Liver (tissue), 9 donors: ENCODE measurements around the gene LPAR4. TPM values are rescaled to one million over a fixed set of nuclear protein-coding genes. Genes with fewer than 3 reads are reported as not detected.

Experiments
- DNase-seq: peaks from one replicate; pipeline ENCODE4 v3.0.0-alpha.2; 2017; ENCODE audit warnings: low spot score
- H3K27ac ChIP-seq, 2 donors: one replicate each; pipeline ENCODE4 v1.7.0; 2013; ENCODE audit warnings: inconsistent platforms in 2 of 2, low read length in 2 of 2, control low read depth in 1 of 2, low read depth in 1 of 2, mild to moderate bottlenecking in 1 of 2
- H3K27me3 ChIP-seq, 4 donors: one replicate each; pipeline versions ENCODE4 v1.6.1 to v1.7.0; 2013; ENCODE audit warnings: low read length in 3 of 4, inconsistent platforms in 1 of 4, mild to moderate bottlenecking in 1 of 4, moderate library complexity in 1 of 4; ENCODE audit not compliant: control insufficient read depth in 4 of 4, insufficient read depth in 4 of 4
- H3K36me3 ChIP-seq, 4 donors: one replicate each; pipeline versions ENCODE4 v1.6.1 to v1.7.0; 2013; ENCODE audit warnings: low read length in 3 of 4, mild to moderate bottlenecking in 3 of 4, low read depth in 1 of 4, moderate library complexity in 1 of 4; ENCODE audit not compliant: control insufficient read depth in 4 of 4, insufficient read depth in 3 of 4
- H3K4me1 ChIP-seq, 4 donors: one replicate each; pipeline versions ENCODE4 v1.6.1 to v1.7.0; 2013; ENCODE audit warnings: low read length in 3 of 4, mild to moderate bottlenecking in 3 of 4, moderate library complexity in 1 of 4; ENCODE audit not compliant: control insufficient read depth in 4 of 4, insufficient read depth in 4 of 4
- H3K4me3 ChIP-seq, 3 donors: one replicate each; pipeline versions ENCODE4 v1.6.1 to v1.7.0; 2013; ENCODE audit warnings: low read length in 3 of 3, control low read depth in 1 of 3, low read depth in 1 of 3, mild to moderate bottlenecking in 1 of 3
- H3K9ac ChIP-seq, 2 donors: one replicate each; pipeline ENCODE4 v1.7.0; 2013; ENCODE audit warnings: low read length in 2 of 2, mild to moderate bottlenecking in 2 of 2, moderate library complexity in 2 of 2, control low read depth in 1 of 2, low read depth in 1 of 2
- H3K9me3 ChIP-seq, 4 donors: one replicate each; pipeline versions ENCODE4 v1.6.1 to v1.7.0; 2013; ENCODE audit warnings: low read length in 3 of 4; ENCODE audit not compliant: control insufficient read depth in 4 of 4
- ATF3 ChIP-seq: IDR thresholded peaks from 2 replicates; pipeline ENCODE4 v1.6.1; 2016; ENCODE audit warnings: antibody characterized with exemption
- CTCF ChIP-seq: fragments of 150-350 bp; IDR thresholded peaks from 2 replicates; pipeline ENCODE4 v1.5.1; 2017; ENCODE audit warnings: improper control_type of control experiment, low read depth, low read length; ENCODE audit not compliant: missing input control
- EGR1 ChIP-seq, 2 donors: IDR thresholded peaks; 2 replicates each; pipeline ENCODE4 v1.6.1; 2016 to 2018; ENCODE audit warnings: antibody characterized with exemption in 2 of 2, low read depth in 2 of 2
- FOXA1 ChIP-seq: IDR thresholded peaks from 2 replicates; pipeline ENCODE4 v1.6.1; 2016; ENCODE audit warnings: antibody characterized with exemption
- FOXA2 ChIP-seq: IDR thresholded peaks from 2 replicates; pipeline ENCODE4 v1.6.1; 2016; ENCODE audit warnings: antibody characterized with exemption
- GABPA ChIP-seq, 2 donors: IDR thresholded peaks in 1 of 2; conservative IDR thresholded peaks in 1 of 2; 2 replicates each; pipeline ENCODE4 v1.6.1; 2016; ENCODE audit warnings: antibody characterized with exemption in 2 of 2, mild to moderate bottlenecking in 1 of 2, moderate library complexity in 1 of 2
- HNF4A ChIP-seq, 2 donors: conservative IDR thresholded peaks; 2 replicates each; pipeline ENCODE4 v1.6.1; 2016; ENCODE audit warnings: antibody characterized with exemption in 2 of 2, mild to moderate bottlenecking in 2 of 2
- MAX ChIP-seq: IDR thresholded peaks from 2 replicates; pipeline ENCODE4 v1.6.1; 2016; ENCODE audit warnings: antibody characterized with exemption
- NR2F2 ChIP-seq: IDR thresholded peaks from 2 replicates; pipeline ENCODE4 v1.6.1; 2016; ENCODE audit warnings: antibody characterized with exemption
- RAD21 ChIP-seq, 2 donors: IDR thresholded peaks; 2 replicates each; pipeline ENCODE4 v1.6.1; 2016; ENCODE audit warnings: antibody characterized with exemption in 2 of 2, mild to moderate bottlenecking in 2 of 2
- REST ChIP-seq: IDR thresholded peaks from 2 replicates; pipeline ENCODE4 v1.6.1; 2016; ENCODE audit warnings: antibody characterized with exemption, mild to moderate bottlenecking
- RXRA ChIP-seq, 2 donors: IDR thresholded peaks; 2 replicates each; pipeline ENCODE4 v1.6.1; 2017 to 2018; ENCODE audit warnings: antibody characterized with exemption in 2 of 2, mild to moderate bottlenecking in 1 of 2
- SP1 ChIP-seq: IDR thresholded peaks from 2 replicates; pipeline ENCODE4 v1.6.1; 2018; ENCODE audit warnings: antibody characterized with exemption, mild to moderate bottlenecking
- TAF1 ChIP-seq: conservative IDR thresholded peaks from 2 replicates; pipeline ENCODE4 v1.6.1; 2016; ENCODE audit warnings: antibody characterized with exemption, mild to moderate bottlenecking
- YY1 ChIP-seq: IDR thresholded peaks from 2 replicates; pipeline ENCODE4 v1.6.1; 2016; ENCODE audit warnings: antibody characterized with exemption, mild to moderate bottlenecking
- ZBTB33 ChIP-seq: IDR thresholded peaks from 2 replicates; pipeline ENCODE4 v1.6.1; 2016; ENCODE audit warnings: antibody characterized with exemption
- WGBS: extraction: QIAGEN DNeasy Blood & Tissue Kit; methylation state at CpG from one replicate; pipeline ENCODE4 v1.1.7; 2013; 5-methylcytosine and 5-hydroxymethylcytosine counted together
- polyA plus RNA-seq, 2 donors: library from polyadenylated mRNA; stranded (reverse) in 1 of 2; unstranded in 1 of 2; fragments of 200-250 nt in 1 of 2; fragments of >200 nt in 1 of 2; fragmentation: Nextera tagmentation in 1 of 2; extraction: Ambion mirVana in 1 of 2; gene quantifications; one replicate each; pipeline versions ENCODE4 v1.2.1 to v1.2.3, GENCODE V29; 2013 to 2015
- total RNA-seq, 2 donors: library from RNA; depleted of rRNA; stranded (reverse); fragments of >200 nt; gene quantifications; one replicate each; pipeline ENCODE4 v1.2.3, GENCODE V29; 2014
- donor health status: healthy.
- donor health status: healthy.
- donor health status: healthy.
- donor health status: healthy.
- donor health status: healthy.

The LPAR4 gene
- total and polyA plus RNA-seq, 4 donors, result 0.33 TPM; not detected in 3

- no peak for TF ChIP-seq ZBTB33
- TF ChIP-seq GABPA (IDR thresholded peaks at IDR 0.05 in 1 of 2, conservative IDR thresholded peaks at IDR 0.05 in 1 of 2), result no peak
- no peak for TF ChIP-seq CTCF
- no peak for TF ChIP-seq FOXA2
Observed at GRCh38 chrX:78759081-78759480, 11.6 kb downstream of the LPAR4 start (continued).

GRCh38 chrX:78769101-78769755 lies 21.7 kb downstream of the LPAR4 start:
- no peaks in the 10 kb centered on the region for H3K4me1 ChIP-seq
- no peaks in the 10 kb centered on the region for H3K36me3 ChIP-seq
- H3K27me3 ChIP-seq, result no peaks in the 10 kb centered on the region
- DNase-seq, result no peak
- TF ChIP-seq RAD21 (IDR thresholded peaks at IDR 0.05) (no peak), RXRA (IDR thresholded peaks at IDR 0.05) (no peak), YY1 (no peak), ATF3 (no peak), HNF4A (conservative IDR thresholded peaks at IDR 0.05) (no peak), TAF1 (no peak), FOXA1 (no peak)
- H3K4me3 ChIP-seq, result no peak overlapping the region
- no peak overlapping the region for H3K27ac ChIP-seq
- H3K9me3 ChIP-seq, result no peaks in the 10 kb centered on the region
- 52% methylated on average over 2 of the region's 2 CpGs for WGBS
- no peak overlapping the region for H3K9ac ChIP-seq

- DNase-seq, result no peak
- TF ChIP-seq TAF1, result no peak
- TF ChIP-seq NR2F2, result no peak
- no peak for TF ChIP-seq MAX
- TF ChIP-seq CTCF, result no peak
- no peak for TF ChIP-seq GABPA (IDR thresholded peaks at IDR 0.05 in 1 of 2, conservative IDR thresholded peaks at IDR 0.05 in 1 of 2)
- TF ChIP-seq REST, result no peak
- no peak for TF ChIP-seq EGR1 (IDR thresholded peaks at IDR 0.05; ENCODE audit: low read depth in 2 of 2)
- no peak for TF ChIP-seq ZBTB33
- TF ChIP-seq RAD21 (IDR thresholded peaks at IDR 0.05), result no peak
- TF ChIP-seq FOXA2, result no peak
- TF ChIP-seq RXRA (IDR thresholded peaks at IDR 0.05), result no peak
- no peak for TF ChIP-seq SP1
- TF ChIP-seq YY1, result no peak
- no peak for TF ChIP-seq FOXA1
- TF ChIP-seq ATF3, result no peak
Observed at GRCh38 chrX:78769946-78770345, 22.4 kb downstream of the LPAR4 start.

More at GRCh38 chrX:78769946-78770345, 22.4 kb downstream of the LPAR4 start:
- Histone ChIP-seq H3K9me3 (no peaks in the 10 kb centered on the region), H3K4me1 (no peaks in the 10 kb centered on the region), H3K27me3 (no peaks in the 10 kb centered on the region), H3K27ac (no peak overlapping the region), H3K9ac (no peak overlapping the region), H3K36me3 (no peaks in the 10 kb centered on the region), H3K4me3 (no peak overlapping the region)
